WTC11 (cell line): ENCODE results near the gene C20orf96. TPM values are rescaled to one million over a fixed set of nuclear protein-coding genes. Genes with fewer than 3 reads are reported as not detected.

Source experiments
- ATAC-seq: fragments of 200-7000 bp; cut with Tn5 transposase; 2 replicates; pipeline ENCODE4 v1.10.0; 2021; ENCODE audit warnings: mild to moderate bottlenecking, moderate library complexity
- CTCF ChIA-PET: fragments of 300-600 bp; sonication (Branson Sonifier 250); formaldehyde crosslinking; loops from one replicate; lab custom pipeline; 2021; ENCODE audit warnings: antibody characterized with exemption; lab: Charles Lee
- POLR2A ChIA-PET: fragments of 350-600 bp; sonication (Branson Sonifier 250); formaldehyde crosslinking; loops from one replicate; lab custom pipeline; 2021; ENCODE audit warnings: antibody characterized with exemption; lab: Charles Lee
- DNase-seq: peaks from one replicate; pipeline ENCODE4 v3.0.0; 2021; ENCODE audit warnings: low spot score
- H3K27ac Mint-ChIP-seq: 2 replicates; pipeline ENCODE4 v1.8.0; 2021; ENCODE audit warnings: mixed read lengths
- H3K27me3 Mint-ChIP-seq: 2 replicates; pipeline ENCODE4 v1.8.0; 2021; ENCODE audit warnings: low read depth, mild to moderate bottlenecking, moderate library complexity, mixed read lengths
- H3K36me3 Mint-ChIP-seq: 2 replicates; pipeline ENCODE4 v1.8.0; 2021; ENCODE audit warnings: mixed read lengths
- H3K4me1 Mint-ChIP-seq: 2 replicates; pipeline ENCODE4 v1.8.0; 2022; ENCODE audit warnings: mixed read lengths
- H3K4me3 Mint-ChIP-seq: 2 replicates; pipeline ENCODE4 v1.8.0; 2021; ENCODE audit warnings: mild to moderate bottlenecking, moderate library complexity, mixed read lengths
- H3K9me3 Mint-ChIP-seq: 2 replicates; pipeline ENCODE4 v1.8.0; 2021; ENCODE audit warnings: mixed read lengths
- CREM ChIP-seq: sonication (generic); formaldehyde crosslinking; IDR thresholded peaks from 2 replicates; pipeline ENCODE4 v1.8.1; 2022; ENCODE audit warnings: mild to moderate bottlenecking, missing genetic modification reagents, moderate library complexity
- E2F1 ChIP-seq: sonication (generic); formaldehyde crosslinking; IDR thresholded peaks from 2 replicates; pipeline ENCODE4 v1.8.0; 2022; ENCODE audit warnings: mild to moderate bottlenecking, missing genetic modification reagents
- ERG ChIP-seq: fragments of 250-450 bp; sonication (Bioruptor Pico); IDR thresholded peaks from 2 replicates; pipeline ENCODE4 v1.8.0; 2021; ENCODE audit warnings: mild to moderate bottlenecking
- FOXJ3 ChIP-seq: sonication (generic); formaldehyde crosslinking; IDR thresholded peaks from 2 replicates; pipeline ENCODE4 v1.9.0; 2021; ENCODE audit warnings: missing genetic modification reagents, mild to moderate bottlenecking, borderline replicate concordance
- FOXP1 ChIP-seq: sonication (generic); formaldehyde crosslinking; IDR thresholded peaks from 2 replicates; pipeline ENCODE4 v1.8.0; 2022; ENCODE audit warnings: missing genetic modification reagents, mild to moderate bottlenecking, moderate library complexity, borderline replicate concordance
- GRHL2 ChIP-seq: fragments of 250-450 bp; sonication (Bioruptor Pico); IDR thresholded peaks from 2 replicates; pipeline ENCODE4 v1.8.0; 2022; ENCODE audit warnings: mild to moderate bottlenecking, moderate library complexity; ENCODE audit not compliant: insufficient replicate concordance, severe bottlenecking
- MXD4 ChIP-seq: fragments of 250-450 bp; sonication (Bioruptor Pico); IDR thresholded peaks from 2 replicates; pipeline ENCODE4 v1.8.0; 2021; ENCODE audit warnings: mild to moderate bottlenecking, moderate library complexity, borderline replicate concordance
- NR2C2 ChIP-seq: sonication (generic); formaldehyde crosslinking; IDR thresholded peaks from 2 replicates; pipeline ENCODE4 v1.8.0; 2022; ENCODE audit warnings: mild to moderate bottlenecking, missing genetic modification reagents
- NR3C1 ChIP-seq: sonication (generic); formaldehyde crosslinking; conservative IDR thresholded peaks from 2 replicates; pipeline ENCODE4 v1.8.1; 2023; ENCODE audit warnings: low read depth, mild to moderate bottlenecking, missing genetic modification reagents
- PRRX2 ChIP-seq: fragments of 250-450 bp; sonication (Bioruptor Pico); IDR thresholded peaks from 2 replicates; pipeline ENCODE4 v1.8.0; 2021; ENCODE audit warnings: mild to moderate bottlenecking
- RELA ChIP-seq: sonication (generic); formaldehyde crosslinking; IDR thresholded peaks from 2 replicates; pipeline ENCODE4 v1.8.1; 2022; ENCODE audit warnings: missing genetic modification reagents, mild to moderate bottlenecking, borderline replicate concordance
- TEAD1 ChIP-seq: sonication (generic); formaldehyde crosslinking; IDR thresholded peaks from 2 replicates; pipeline ENCODE4 v1.8.0; 2022; ENCODE audit warnings: mild to moderate bottlenecking, missing genetic modification reagents
- TP53 ChIP-seq: sonication (generic); formaldehyde crosslinking; IDR thresholded peaks from 2 replicates; pipeline ENCODE4 v1.8.1; 2023; ENCODE audit warnings: mild to moderate bottlenecking, missing genetic modification reagents
- ZNF121 ChIP-seq: sonication (generic); formaldehyde crosslinking; IDR thresholded peaks from 2 replicates; pipeline ENCODE4 v1.8.0; 2023; ENCODE audit warnings: missing genetic modification reagents
- ZNF263 ChIP-seq: sonication (generic); formaldehyde crosslinking; IDR thresholded peaks from 2 replicates; pipeline ENCODE4 v1.8.1; 2022; ENCODE audit warnings: low read depth, mild to moderate bottlenecking, moderate library complexity, missing genetic modification reagents
- ZNF317 ChIP-seq: sonication (generic); formaldehyde crosslinking; IDR thresholded peaks from 2 replicates; pipeline ENCODE4 v1.8.1; 2023; ENCODE audit warnings: low read depth, mild to moderate bottlenecking, moderate library complexity, missing genetic modification reagents, borderline replicate concordance
- ZNF396 ChIP-seq: fragments of 250-450 bp; sonication (Bioruptor Pico); IDR thresholded peaks from 2 replicates; pipeline ENCODE4 v1.8.0; 2021; ENCODE audit warnings: mild to moderate bottlenecking, moderate library complexity, borderline replicate concordance
- total RNA-seq: library from RNA; stranded (reverse); gene quantifications from 3 replicates; pipeline ENCODE4 v1.2.3, GENCODE V29; 2021
- TF ChIP-seq, protein P1 (sequence below): fragments of 250-450 bp; sonication (Bioruptor Pico); IDR thresholded peaks from 2 replicates; pipeline ENCODE4 v2.1.2; 2022; ENCODE audit warnings: mild to moderate bottlenecking, moderate library complexity
- TF ChIP-seq, protein P2 (sequence below): sonication (generic); formaldehyde crosslinking; IDR thresholded peaks from 2 replicates; pipeline ENCODE4 v1.8.0; 2022; ENCODE audit warnings: mild to moderate bottlenecking, missing genetic modification reagents
- TF ChIP-seq, protein P3 (sequence below): sonication (generic); formaldehyde crosslinking; IDR thresholded peaks from 2 replicates; pipeline ENCODE4 v1.8.1; 2023; ENCODE audit warnings: mild to moderate bottlenecking, missing genetic modification reagents, moderate library complexity

C20orf96 gene
- total RNA-seq, 1 experiment from 2014 or later, result 22.1 TPM

DNA sequence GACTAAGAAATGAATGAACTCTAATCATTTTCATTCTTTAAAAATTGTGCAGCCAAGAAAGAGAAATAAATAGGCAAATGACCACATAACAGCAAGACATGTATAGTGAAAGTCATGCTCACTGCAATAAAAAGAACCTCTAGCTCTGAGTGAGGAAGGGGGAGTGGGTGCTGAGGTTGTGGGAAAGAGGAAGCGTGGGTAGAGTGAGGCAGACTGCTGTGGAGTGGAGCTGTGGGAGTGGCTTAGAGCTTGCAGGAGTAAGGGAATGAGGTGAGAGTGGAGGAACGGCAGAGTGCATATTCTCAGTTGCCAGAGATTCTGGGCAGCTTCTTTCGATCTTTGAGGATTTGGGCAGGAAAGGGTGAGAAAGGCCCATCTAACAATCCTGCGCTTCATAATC, 53.1 kb downstream of the C20orf96 start (continued):
- TF ChIP-seq E2F1 (no peak), PRRX2 (CRISPR knock-in tag) (no peak), ZNF317 (CRISPR knock-in tag) (no peak)
- TF ChIP-seq, protein P1, sequence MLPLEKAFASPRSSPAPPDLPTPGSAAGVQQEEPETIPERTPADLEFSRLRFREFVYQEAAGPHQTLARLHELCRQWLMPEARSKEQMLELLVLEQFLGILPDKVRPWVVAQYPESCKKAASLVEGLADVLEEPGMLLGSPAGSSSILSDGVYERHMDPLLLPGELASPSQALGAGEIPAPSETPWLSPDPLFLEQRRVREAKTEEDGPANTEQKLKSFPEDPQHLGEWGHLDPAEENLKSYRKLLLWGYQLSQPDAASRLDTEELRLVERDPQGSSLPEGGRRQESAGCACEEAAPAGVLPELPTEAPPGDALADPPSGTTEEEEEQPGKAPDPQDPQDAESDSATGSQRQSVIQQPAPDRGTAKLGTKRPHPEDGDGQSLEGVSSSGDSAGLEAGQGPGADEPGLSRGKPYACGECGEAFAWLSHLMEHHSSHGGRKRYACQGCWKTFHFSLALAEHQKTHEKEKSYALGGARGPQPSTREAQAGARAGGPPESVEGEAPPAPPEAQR (CRISPR knock-in tag), result no peak

DNA sequence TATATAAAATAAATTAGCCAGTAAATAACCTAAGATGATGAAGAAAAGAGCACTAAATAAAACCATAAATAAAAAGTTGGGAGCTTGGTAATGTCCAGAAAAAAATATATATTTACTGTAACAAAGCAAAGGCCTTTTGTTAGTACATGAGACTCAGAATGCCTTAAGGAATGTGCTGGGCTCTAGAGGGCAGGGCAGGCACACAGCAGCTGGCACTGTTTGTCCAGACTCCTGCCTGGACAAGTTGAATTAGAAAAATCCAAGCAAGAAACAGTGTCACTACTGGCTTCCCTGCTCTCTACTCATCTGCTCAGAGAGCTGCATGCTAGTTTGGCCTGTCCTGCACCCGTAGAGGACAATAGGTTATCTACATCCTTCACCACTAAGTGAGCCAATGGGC, 54.7 kb downstream of the C20orf96 start:
- POLR2A ChIA-PET, result no interaction called here
- no peak overlapping the region for H3K4me3 Mint-ChIP-seq
- no peaks in the 10 kb centered on the region for H3K9me3 Mint-ChIP-seq
- CTCF ChIA-PET, result no interaction called here
- TF ChIP-seq ZNF396 (no peak), FOXP1 (CRISPR knock-in tag) (no peak), FOXJ3 (CRISPR knock-in tag) (no peak), NR2C2 (CRISPR knock-in tag) (no peak), TEAD1 (no peak), ERG (CRISPR knock-in tag) (no peak), MXD4 (CRISPR knock-in tag) (no peak), GRHL2 (CRISPR knock-in tag) (no peak), NR3C1 (CRISPR knock-in tag) (no peak)
- TF ChIP-seq, protein P2, sequence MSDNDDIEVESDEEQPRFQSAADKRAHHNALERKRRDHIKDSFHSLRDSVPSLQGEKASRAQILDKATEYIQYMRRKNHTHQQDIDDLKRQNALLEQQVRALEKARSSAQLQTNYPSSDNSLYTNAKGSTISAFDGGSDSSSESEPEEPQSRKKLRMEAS (CRISPR knock-in tag), result no peak
- TF ChIP-seq, protein P3, sequence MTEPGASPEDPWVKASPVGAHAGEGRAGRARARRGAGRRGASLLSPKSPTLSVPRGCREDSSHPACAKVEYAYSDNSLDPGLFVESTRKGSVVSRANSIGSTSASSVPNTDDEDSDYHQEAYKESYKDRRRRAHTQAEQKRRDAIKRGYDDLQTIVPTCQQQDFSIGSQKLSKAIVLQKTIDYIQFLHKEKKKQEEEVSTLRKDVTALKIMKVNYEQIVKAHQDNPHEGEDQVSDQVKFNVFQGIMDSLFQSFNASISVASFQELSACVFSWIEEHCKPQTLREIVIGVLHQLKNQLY (CRISPR knock-in tag), result no peak
- TF ChIP-seq, all 79 proteins: peak for 0
- H3K27ac Mint-ChIP-seq, result no peak overlapping the region
- H3K27me3 Mint-ChIP-seq, result peaks cover 94% of the 10 kb centered on the region
- H3K36me3 Mint-ChIP-seq, result no peaks in the 10 kb centered on the region
- ATAC-seq (no peak), DNase-seq (no peak)
- no peaks in the 10 kb centered on the region for H3K4me1 Mint-ChIP-seq

GRCh38 chr20:227439-228105, 63.0 kb downstream of the C20orf96 start:
- H3K27me3 Mint-ChIP-seq, result peaks cover 80% of the 10 kb centered on the region
- CTCF ChIA-PET, result interaction anchor here (1.5 kb wide), 1 partner anchor 39 kb away, joined by 4 read pairs; no protein-coding TSS in a partner anchor
- POLR2A ChIA-PET, result no interaction called here
- TF ChIP-seq ZNF121 (CRISPR knock-in tag) (no peak), FOXP1 (CRISPR knock-in tag) (no peak), ZNF263 (CRISPR knock-in tag) (no peak), TP53 (no peak), CREM (CRISPR knock-in tag) (no peak), RELA (CRISPR knock-in tag) (no peak)
- TF ChIP-seq, protein P2 (CRISPR knock-in tag), result no peak
- TF ChIP-seq, protein P3 (CRISPR knock-in tag), result no peak
- no peaks in the 10 kb centered on the region for H3K4me1 Mint-ChIP-seq
- no peaks in the 10 kb centered on the region for H3K36me3 Mint-ChIP-seq
- ATAC-seq, result no peak
- no peak overlapping the region for H3K27ac Mint-ChIP-seq
- H3K4me3 Mint-ChIP-seq, result no peak overlapping the region
- H3K9me3 Mint-ChIP-seq, result peaks cover 8% of the 10 kb centered on the region
- no peak for DNase-seq
